DND-41 (cell line): ENCODE data around the gene DVL1.

Experiments
- EZH2 ChIP-seq: IDR thresholded peaks from 3 replicates; pipeline ENCODE4 v1.6.1; 2012; ENCODE audit warnings: borderline replicate concordance, low read depth, mild to moderate bottlenecking, moderate library complexity, low read length, inconsistent platforms; ENCODE audit not compliant: severe bottlenecking
- TF ChIP-seq, protein P1 (sequence below): IDR thresholded peaks from 2 replicates; pipeline ENCODE4 v1.5.1; 2012; ENCODE audit warnings: borderline replicate concordance, low read length, moderate library complexity, mild to moderate bottlenecking; ENCODE audit not compliant: poor library complexity, severe bottlenecking; ENCODE audit errors: extremely low read depth

DNA sequence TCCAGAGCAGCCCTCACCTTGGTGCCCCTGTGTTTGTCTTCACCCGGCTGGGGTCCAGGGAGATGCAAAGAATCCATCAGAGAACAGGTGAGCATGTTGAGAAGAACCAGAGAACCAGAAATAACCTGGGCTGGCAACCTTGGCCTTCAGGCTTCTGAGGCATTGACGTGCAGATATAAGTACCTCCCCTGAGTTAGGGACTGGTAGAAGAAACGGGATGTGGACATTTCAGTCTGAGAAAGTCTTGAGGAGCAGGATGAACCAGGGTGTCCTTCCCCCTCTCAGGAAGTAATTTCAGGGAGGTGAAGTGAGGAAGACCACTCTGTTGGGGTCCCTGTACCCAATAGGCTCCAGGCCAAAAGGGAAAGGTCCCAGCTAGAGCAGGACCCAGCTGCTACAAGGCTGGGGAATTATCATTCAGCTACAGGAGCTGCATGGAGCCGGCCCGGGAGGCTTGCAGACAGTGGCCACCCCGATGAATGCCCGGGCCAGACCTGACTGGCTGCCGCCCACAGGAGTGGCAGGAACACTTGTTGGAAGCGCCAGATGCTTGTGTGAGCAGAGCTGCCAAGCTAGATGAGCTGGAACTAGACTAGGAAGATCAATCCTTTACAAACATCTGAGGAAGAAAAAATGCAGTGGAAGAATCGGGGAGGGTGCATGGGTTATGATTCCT is 27.5 kb upstream of the DVL1 start:
- TF ChIP-seq, protein P1, sequence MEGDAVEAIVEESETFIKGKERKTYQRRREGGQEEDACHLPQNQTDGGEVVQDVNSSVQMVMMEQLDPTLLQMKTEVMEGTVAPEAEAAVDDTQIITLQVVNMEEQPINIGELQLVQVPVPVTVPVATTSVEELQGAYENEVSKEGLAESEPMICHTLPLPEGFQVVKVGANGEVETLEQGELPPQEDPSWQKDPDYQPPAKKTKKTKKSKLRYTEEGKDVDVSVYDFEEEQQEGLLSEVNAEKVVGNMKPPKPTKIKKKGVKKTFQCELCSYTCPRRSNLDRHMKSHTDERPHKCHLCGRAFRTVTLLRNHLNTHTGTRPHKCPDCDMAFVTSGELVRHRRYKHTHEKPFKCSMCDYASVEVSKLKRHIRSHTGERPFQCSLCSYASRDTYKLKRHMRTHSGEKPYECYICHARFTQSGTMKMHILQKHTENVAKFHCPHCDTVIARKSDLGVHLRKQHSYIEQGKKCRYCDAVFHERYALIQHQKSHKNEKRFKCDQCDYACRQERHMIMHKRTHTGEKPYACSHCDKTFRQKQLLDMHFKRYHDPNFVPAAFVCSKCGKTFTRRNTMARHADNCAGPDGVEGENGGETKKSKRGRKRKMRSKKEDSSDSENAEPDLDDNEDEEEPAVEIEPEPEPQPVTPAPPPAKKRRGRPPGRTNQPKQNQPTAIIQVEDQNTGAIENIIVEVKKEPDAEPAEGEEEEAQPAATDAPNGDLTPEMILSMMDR, result no peak
- no peak for TF ChIP-seq EZH2
